ENCODE results near the gene NME1.

DNA sequence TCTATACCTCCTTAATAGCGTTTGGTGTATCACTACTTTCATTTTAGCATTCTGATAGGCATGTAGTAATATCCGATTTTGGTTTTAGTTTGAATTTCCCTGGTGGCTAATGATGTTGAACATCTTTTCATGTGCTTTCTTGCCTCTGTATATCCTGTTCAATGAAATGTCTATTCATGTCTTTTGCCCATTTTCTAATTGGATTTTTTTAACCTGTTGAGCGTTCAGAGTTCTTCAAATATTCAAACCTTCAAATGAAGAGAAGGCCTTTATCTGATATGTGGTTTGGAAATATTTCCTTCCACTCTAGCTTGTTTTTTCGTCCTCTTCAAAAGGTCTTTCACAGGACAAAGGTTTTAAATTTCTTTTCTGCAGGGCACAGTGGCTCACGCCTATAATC is 2.4 kb upstream of the NME1 start:
- no peak for TF ChIP-seq CTCF (IDR thresholded peaks at IDR 0.05; ENCODE audit: low read depth, low read length)
- no peak for TF ChIP-seq EZH2phosphoT487 (IDR thresholded peaks at IDR 0.05; ENCODE audit: low read depth)
